Kidney epithelial cell (primary cell): Measurements from ENCODE around the gene ZBBX. TPM values are rescaled to one million over a fixed set of nuclear protein-coding genes. Genes with fewer than 3 reads are reported as not detected.
"Not testable (repeated sequence)": the region's sequence is repeated elsewhere in the genome, so short reads cannot be mapped to it uniquely, and the experiment has no call there.

ENCODE experiments used
- DNase-seq: peaks from one replicate; pipeline ENCODE4 v3.0.0-alpha.2; 2010; ENCODE audit warnings: low read depth
- H3K27me3 ChIP-seq: 2 replicates; pipeline ENCODE4 v1.6.0; 2011; ENCODE audit warnings: low read length; ENCODE audit not compliant: control insufficient read depth, insufficient read depth
- H3K36me3 ChIP-seq: 2 replicates; pipeline ENCODE4 v1.5.1; 2011; ENCODE audit warnings: low read length; ENCODE audit not compliant: control insufficient read depth, insufficient read depth
- H3K4me3 ChIP-seq: 2 replicates; pipeline ENCODE4 v1.5.1; 2011; ENCODE audit warnings: low read depth, mild to moderate bottlenecking, control low read depth, low read length
- CTCF ChIP-seq: IDR thresholded peaks from 2 replicates; pipeline ENCODE4 v1.5.1; 2011; ENCODE audit warnings: mild to moderate bottlenecking, moderate library complexity, low read length, control low read depth, inconsistent platforms; ENCODE audit not compliant: insufficient read depth, poor library complexity, severe bottlenecking
- total RNA-seq: library from RNA; depleted of rRNA; stranded (reverse); fragments of >200 nt; gene quantifications from 2 replicates; pipeline ENCODE4 v1.2.3, GENCODE V29; 2015

ZBBX gene
- 1.1 and 3.5 TPM in 2 replicates for total RNA-seq

GRCh38 chr3:167380004-167380689 is at the start of gene ZBBX:
ZBBX (minus strand) TSS chr3:167380297; CDS start chr3:167372901, 7,396 bp downstream.
- peak; percentile 43 for DNase-seq
- peak within 1 kb of the TSS; percentile 76 for H3K4me3 ChIP-seq
- H3K27me3 ChIP-seq, result no peaks in the 10 kb centered on the region
- peak; percentile 97 for TF ChIP-seq CTCF
- no peaks in the 10 kb centered on the region for H3K36me3 ChIP-seq

- not testable (repeated sequence) for H3K36me3 ChIP-seq, H3K4me3 ChIP-seq, DNase-seq, H3K27me3 ChIP-seq
Observed at GRCh38 chr3:167426962-167427361, 46.9 kb upstream of the ZBBX start.

GRCh38 chr3:167422396-167422795 is 42.3 kb upstream of the ZBBX start:
- not testable (repeated sequence) for H3K27me3 ChIP-seq, H3K36me3 ChIP-seq, DNase-seq, H3K4me3 ChIP-seq

- DNase-seq, result no peak
- Histone ChIP-seq H3K27me3 (no peaks in the 10 kb centered on the region), H3K36me3 (no peaks in the 10 kb centered on the region), H3K4me3 (no peak overlapping the region)
- no peak for TF ChIP-seq CTCF
Observed at GRCh38 chr3:167409611-167410010, 29.5 kb upstream of the ZBBX start.

GRCh38 chr3:167406876-167407492 is 26.9 kb upstream of the ZBBX start:
- Histone ChIP-seq H3K4me3 (no peak overlapping the region), H3K36me3 (no peaks in the 10 kb centered on the region), H3K27me3 (no peaks in the 10 kb centered on the region)
- peak; percentile 69 for TF ChIP-seq CTCF
- DNase-seq, result peak; percentile 48

- no peak overlapping the region for H3K4me3 ChIP-seq
- TF ChIP-seq CTCF, result no peak
- no peaks in the 10 kb centered on the region for H3K36me3 ChIP-seq
- no peaks in the 10 kb centered on the region for H3K27me3 ChIP-seq
- no peak for DNase-seq
Observed at GRCh38 chr3:167397826-167398225, 17.7 kb upstream of the ZBBX start.

GRCh38 chr3:167396075-167396474 is 16.0 kb upstream of the ZBBX start:
- DNase-seq, result no peak
- Histone ChIP-seq H3K4me3 (no peak overlapping the region), H3K27me3 (no peaks in the 10 kb centered on the region), H3K36me3 (no peaks in the 10 kb centered on the region)
- TF ChIP-seq CTCF, result no peak
